SK-N-SH treated with all-trans-retinoic acid at 6 μM for 48 hours (cell line): ENCODE data around the gene DCTN2.
"Not testable (repeated sequence)": the region's sequence is repeated elsewhere in the genome, so short reads cannot be mapped to it uniquely, and the experiment has no call there.

Source experiments
- ATAC-seq: fragments of 200-7000 bp; cut with Tn5 transposase; 3 replicates; pipeline ENCODE4 v1.9.1; 2020; ENCODE audit warnings: mild to moderate bottlenecking, moderate library complexity
- ARNTL ChIP-seq: fragments of 450-650 bp; formaldehyde crosslinking; IDR thresholded peaks from 2 replicates; pipeline ENCODE4 v1.5.0; 2020; ENCODE audit warnings: low read depth, mild to moderate bottlenecking, moderate library complexity, borderline replicate concordance
- CSDC2 ChIP-seq: fragments of 250-450 bp; sonication (Bioruptor Pico); IDR thresholded peaks from 2 replicates; pipeline ENCODE4 v1.5.0; 2020; ENCODE audit warnings: mild to moderate bottlenecking, moderate library complexity
- CSRNP3 ChIP-seq: fragments of 250-450 bp; sonication (Bioruptor Pico); IDR thresholded peaks from 2 replicates; pipeline ENCODE4 v1.5.1; 2021; ENCODE audit warnings: mild to moderate bottlenecking, moderate library complexity
- ESRRG ChIP-seq: fragments of 250-450 bp; sonication (Bioruptor Pico); IDR thresholded peaks from 2 replicates; pipeline ENCODE4 v1.6.1; 2021; ENCODE audit warnings: mild to moderate bottlenecking
- GLIS3 ChIP-seq: fragments of 250-450 bp; sonication (Bioruptor Pico); IDR thresholded peaks from 2 replicates; pipeline ENCODE4 v1.5.0; 2020; ENCODE audit warnings: mild to moderate bottlenecking, moderate library complexity
- ISL1 ChIP-seq: fragments of 250-450 bp; sonication (Bioruptor Pico); IDR thresholded peaks from 2 replicates; pipeline ENCODE4 v2.1.2; 2022; ENCODE audit warnings: mild to moderate bottlenecking, moderate library complexity
- OSR1 ChIP-seq: fragments of 250-450 bp; sonication (Bioruptor Pico); IDR thresholded peaks from 2 replicates; pipeline ENCODE4 v1.8.0; 2022; ENCODE audit warnings: moderate library complexity, mild to moderate bottlenecking, inconsistent platforms
- PATZ1 ChIP-seq: fragments of 250-450 bp; sonication (Bioruptor Pico); IDR thresholded peaks from 2 replicates; pipeline ENCODE4 v1.8.0; 2020; ENCODE audit warnings: mild to moderate bottlenecking, moderate library complexity, borderline replicate concordance
- POU6F1 ChIP-seq: fragments of 250-450 bp; sonication (Bioruptor Pico); IDR thresholded peaks from 2 replicates; pipeline ENCODE4 v1.8.0; 2021; ENCODE audit warnings: low read depth, mild to moderate bottlenecking, moderate library complexity, borderline replicate concordance
- PPARA ChIP-seq: fragments of 250-450 bp; sonication (Bioruptor Pico); IDR thresholded peaks from 2 replicates; pipeline ENCODE4 v1.5.0; 2020; ENCODE audit warnings: mild to moderate bottlenecking, borderline replicate concordance
- RARB ChIP-seq: fragments of 250-450 bp; sonication (Bioruptor Pico); IDR thresholded peaks from 2 replicates; pipeline ENCODE4 v1.8.0; 2021; ENCODE audit warnings: mild to moderate bottlenecking, moderate library complexity
- SNAI2 ChIP-seq: fragments of 250-450 bp; sonication (Bioruptor Pico); IDR thresholded peaks from 2 replicates; pipeline ENCODE4 v1.5.0; 2020; ENCODE audit warnings: mild to moderate bottlenecking, moderate library complexity
- TCF4 ChIP-seq: fragments of 250-450 bp; sonication (Bioruptor Pico); IDR thresholded peaks from 2 replicates; pipeline ENCODE4 v1.8.0; 2021; ENCODE audit warnings: mild to moderate bottlenecking, moderate library complexity, borderline replicate concordance
- TOX ChIP-seq: fragments of 250-450 bp; sonication (Bioruptor Pico); IDR thresholded peaks from 2 replicates; pipeline ENCODE4 v1.8.0; 2021; ENCODE audit warnings: mild to moderate bottlenecking, moderate library complexity, borderline replicate concordance
- ZC3H10 ChIP-seq: fragments of 250-450 bp; sonication (Bioruptor Pico); IDR thresholded peaks from 2 replicates; pipeline ENCODE4 v1.5.1; 2021; ENCODE audit warnings: mild to moderate bottlenecking, moderate library complexity
- ZFP3 ChIP-seq: fragments of 250-450 bp; sonication (Bioruptor Pico); IDR thresholded peaks from 2 replicates; pipeline ENCODE4 v1.5.0; 2020; ENCODE audit warnings: mild to moderate bottlenecking, moderate library complexity
- ZFP30 ChIP-seq: fragments of 450-650 bp; formaldehyde crosslinking; IDR thresholded peaks from 2 replicates; pipeline ENCODE4 v1.5.0; 2022; ENCODE audit warnings: mild to moderate bottlenecking, moderate library complexity
- ZNF565 ChIP-seq: fragments of 450-650 bp; formaldehyde crosslinking; conservative IDR thresholded peaks from 2 replicates; pipeline ENCODE4 v1.5.0; 2020; ENCODE audit warnings: low read depth, mild to moderate bottlenecking, moderate library complexity
- ZNF70 ChIP-seq: fragments of 450-650 bp; formaldehyde crosslinking; IDR thresholded peaks from 2 replicates; pipeline ENCODE4 v1.5.0; 2020; ENCODE audit warnings: mild to moderate bottlenecking, moderate library complexity
- ZNF8 ChIP-seq: fragments of 450-650 bp; formaldehyde crosslinking; IDR thresholded peaks from 2 replicates; pipeline ENCODE4 v1.5.0; 2020; ENCODE audit warnings: mild to moderate bottlenecking, moderate library complexity

DCTN2 gene

GRCh38 chr12:57592551-57593165 lies 45.7 kb upstream of the DCTN2 start (continued):
- TF ChIP-seq ARNTL (no peak), CSRNP3 (CRISPR knock-in tag) (no peak), PPARA (CRISPR knock-in tag) (no peak), OSR1 (CRISPR knock-in tag) (no peak)
- TF ChIP-seq, all 23 proteins: peak for 0

- TF ChIP-seq ZFP30, result no peak
- TF ChIP-seq, all 23 proteins: peak for 0
- no peak for ATAC-seq
These were observed 44.9 kb upstream of the DCTN2 start for GRCh38 chr12:57591782-57592325.

GRCh38 chr12:57590864-57591781 lies 44.1 kb upstream of the DCTN2 start, which contains the start of gene PIP4K2C:
PIP4K2C (plus strand) TSS chr12:57591192; CDS start chr12:57591290, 98 bp downstream.
- ATAC-seq, result peak; percentile 94
- no peak for TF ChIP-seq ZC3H10 (CRISPR knock-in tag)
- TF ChIP-seq ZNF565, result no peak
- TF ChIP-seq ARNTL, result no peak
- TF ChIP-seq ZFP30, result no peak
- TF ChIP-seq ZFP3 (CRISPR knock-in tag), result no peak
- no peak for TF ChIP-seq TCF4
- TF ChIP-seq POU6F1 (CRISPR knock-in tag), result no peak
- TF ChIP-seq ZNF8 (CRISPR knock-in tag), result no peak
- no peak for TF ChIP-seq TOX
- TF ChIP-seq ZNF70, result no peak
- TF ChIP-seq ESRRG, result no peak
- TF ChIP-seq CSRNP3 (CRISPR knock-in tag), result no peak
- no peak for TF ChIP-seq PPARA (CRISPR knock-in tag)
- TF ChIP-seq GLIS3, result no peak
- TF ChIP-seq, all 23 proteins: peak for 0

- ATAC-seq, result peak; percentile 4
These were observed 43.5 kb upstream of the DCTN2 start for GRCh38 chr12:57590479-57590863.

GRCh38 chr12:57588951-57589610 lies 42.1 kb upstream of the DCTN2 start:
- ATAC-seq, result not testable (repeated sequence)

More at GRCh38 chr12:57590479-57590863, 43.5 kb upstream of the DCTN2 start:
- no peak for TF ChIP-seq CSDC2 (CRISPR knock-in tag)
- TF ChIP-seq TOX, result no peak
- no peak for TF ChIP-seq PPARA (CRISPR knock-in tag)
- no peak for TF ChIP-seq PATZ1 (CRISPR knock-in tag)
- TF ChIP-seq SNAI2 (CRISPR knock-in tag), result no peak
- no peak for TF ChIP-seq POU6F1 (CRISPR knock-in tag)
- no peak for TF ChIP-seq ISL1 (CRISPR knock-in tag)
- TF ChIP-seq RARB (CRISPR knock-in tag), result no peak
- TF ChIP-seq, all 23 proteins: peak for 0
